HG03442 (cell line): ENCODE data around the gene C19orf44.
"Not testable (repeated sequence)": the region's sequence is repeated elsewhere in the genome, so short reads cannot be mapped to it uniquely, and the experiment has no call there.

Source experiments
- ATAC-seq: cut with Tn5 transposase; IDR thresholded peaks from one replicate; pipeline ENCODE4 v1.9.1; 2021; ENCODE audit warnings: mild to moderate bottlenecking, moderate library complexity; ENCODE audit not compliant: unreplicated experiment

The C19orf44 gene

DNA sequence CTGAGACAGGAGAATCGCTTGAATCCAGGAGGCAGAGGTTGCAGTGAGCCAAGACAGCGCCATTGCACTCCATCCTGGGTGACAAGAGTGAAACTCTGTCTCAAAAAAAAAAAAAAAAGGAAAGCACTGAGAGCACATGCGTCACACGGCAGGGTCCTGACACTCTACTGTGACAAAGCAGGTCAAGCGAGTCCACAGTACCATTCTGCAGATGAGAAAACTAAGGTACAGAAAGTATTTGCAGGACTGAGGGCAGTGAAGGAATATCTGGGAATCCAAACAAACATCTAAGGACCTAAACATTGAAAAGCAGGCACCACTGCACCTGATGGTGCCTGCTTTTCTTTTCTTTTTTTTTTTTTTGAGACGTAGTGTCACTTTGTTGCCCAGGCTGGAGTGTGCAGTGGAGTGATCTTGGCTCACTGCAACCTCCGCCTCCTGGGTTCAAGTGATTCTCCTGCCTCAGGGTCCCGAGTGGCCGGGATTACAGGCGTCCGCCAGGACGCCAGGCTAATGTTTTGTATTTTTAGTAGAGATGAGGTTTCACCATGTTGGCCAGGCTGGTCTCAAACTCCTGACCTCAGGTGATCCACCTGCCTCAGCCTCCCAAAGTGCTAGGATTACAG lies 29.3 kb upstream of the C19orf44 start:
- ATAC-seq = not testable (repeated sequence)

GRCh38 chr19:16467581-16467980 lies 28.6 kb upstream of the C19orf44 start:
- ATAC-seq = no peak

- ATAC-seq = no peak
Measured at GRCh38 chr19:16470541-16470910, 25.7 kb upstream of the C19orf44 start.

GRCh38 chr19:16470911-16471811 lies 25.0 kb upstream of the C19orf44 start:
- ATAC-seq = peak; percentile 39

DNA sequence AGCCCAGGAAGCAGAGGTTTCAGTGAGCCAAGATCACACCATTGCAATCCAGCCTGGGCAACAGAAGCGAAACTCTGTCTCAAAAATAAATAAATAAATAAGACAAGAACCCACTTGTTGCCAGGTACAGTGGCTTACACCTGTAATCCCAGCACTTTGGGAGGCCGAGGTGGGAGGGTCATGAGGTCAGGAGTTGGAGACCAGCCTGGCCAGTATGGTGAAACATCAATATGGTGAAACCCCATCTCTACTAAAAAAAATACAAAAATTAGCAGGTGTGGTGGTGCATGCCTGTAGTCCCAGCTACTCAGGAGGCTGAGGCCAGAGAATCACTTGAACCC lies 23.7 kb upstream of the C19orf44 start:
- not testable (repeated sequence) for ATAC-seq

- no peak for ATAC-seq
Measured at GRCh38 chr19:16472992-16473391, 23.2 kb upstream of the C19orf44 start.

GRCh38 chr19:16473875-16474392 lies 22.3 kb upstream of the C19orf44 start:
- no peak for ATAC-seq

- no peak for ATAC-seq
Measured at GRCh38 chr19:16476401-16476800, 19.8 kb upstream of the C19orf44 start.

DNA sequence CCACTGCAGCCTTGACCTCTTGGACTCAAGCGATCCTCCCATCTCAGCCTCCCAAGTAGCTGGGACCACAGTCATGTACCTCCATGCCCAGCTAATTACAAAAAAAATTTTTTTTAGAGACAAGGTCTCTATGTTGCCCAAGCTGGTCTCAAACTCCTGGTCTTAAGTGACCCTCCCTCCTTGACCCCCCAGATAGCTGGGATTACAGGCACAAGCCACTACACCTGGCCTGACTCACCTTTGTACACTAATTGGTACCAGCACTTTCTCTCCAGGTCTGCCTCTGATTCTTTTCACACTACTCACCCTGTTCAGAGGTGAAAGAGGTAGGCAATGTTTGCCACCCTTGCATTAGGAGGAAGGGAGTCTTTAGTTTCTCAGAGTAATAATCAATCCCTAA lies 18.9 kb upstream of the C19orf44 start:
- ATAC-seq = no peak

- ATAC-seq = no peak
Measured at GRCh38 chr19:16482745-16483144, 13.4 kb upstream of the C19orf44 start.

DNA sequence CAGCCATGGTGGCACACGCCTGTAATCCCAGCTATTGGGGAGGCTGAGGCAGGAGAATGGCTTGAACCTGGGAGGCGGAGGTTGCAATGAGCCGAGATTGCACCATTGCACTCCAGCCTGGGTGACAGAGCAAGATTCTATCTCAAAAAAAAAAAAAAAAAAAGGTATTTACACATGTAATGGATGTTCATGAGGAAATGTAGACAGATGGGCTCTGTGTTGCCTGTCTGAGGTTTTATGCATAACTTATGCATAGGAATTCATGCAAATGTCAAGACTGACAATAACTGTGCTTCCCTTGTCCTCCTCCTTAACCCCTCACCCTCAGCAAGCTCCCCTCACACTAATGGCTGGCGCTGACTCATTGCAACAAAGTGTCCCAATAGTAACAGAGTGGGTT lies 9.7 kb upstream of the C19orf44 start:
- ATAC-seq = not testable (repeated sequence)

DNA sequence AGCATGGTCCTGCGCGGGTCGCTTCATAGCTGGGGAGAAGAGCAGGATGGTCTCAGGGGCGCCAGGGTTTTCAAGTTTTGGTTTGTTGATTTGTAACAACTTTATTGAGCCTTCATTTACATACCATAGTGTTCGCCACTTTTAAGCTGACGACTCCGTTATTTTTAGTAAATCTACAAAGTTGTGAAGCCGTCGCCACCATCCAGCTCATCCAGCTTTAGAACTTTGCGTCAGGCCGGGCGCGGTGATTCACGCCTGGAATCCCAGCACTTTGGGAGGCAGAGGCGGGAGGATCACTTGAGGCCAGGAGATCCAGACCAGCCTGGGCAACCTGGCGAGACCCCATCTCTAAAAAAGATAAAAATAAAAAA lies 404 bp downstream of the C19orf44 start:
- no peak for ATAC-seq

DNA sequence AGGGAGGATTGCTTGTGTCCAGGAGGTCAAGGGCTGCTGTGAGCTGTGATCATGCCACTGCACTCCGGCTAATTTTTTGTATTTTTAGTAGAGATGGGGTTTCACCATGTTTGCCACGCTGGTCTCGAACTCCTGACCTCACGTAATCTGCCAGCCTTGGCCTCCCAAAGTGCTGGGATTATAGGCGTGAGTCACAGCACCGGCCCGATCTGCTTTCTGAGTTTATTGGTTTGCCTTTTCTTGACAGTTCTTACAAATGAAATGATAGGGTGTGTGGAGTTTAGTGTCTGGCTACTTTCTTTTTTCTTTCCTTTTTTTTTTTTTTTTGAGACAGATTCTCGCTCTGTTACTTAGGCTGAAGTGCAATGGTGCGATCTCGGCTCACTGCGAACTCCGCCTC lies 848 bp downstream of the C19orf44 start:
- no peak for ATAC-seq

DNA sequence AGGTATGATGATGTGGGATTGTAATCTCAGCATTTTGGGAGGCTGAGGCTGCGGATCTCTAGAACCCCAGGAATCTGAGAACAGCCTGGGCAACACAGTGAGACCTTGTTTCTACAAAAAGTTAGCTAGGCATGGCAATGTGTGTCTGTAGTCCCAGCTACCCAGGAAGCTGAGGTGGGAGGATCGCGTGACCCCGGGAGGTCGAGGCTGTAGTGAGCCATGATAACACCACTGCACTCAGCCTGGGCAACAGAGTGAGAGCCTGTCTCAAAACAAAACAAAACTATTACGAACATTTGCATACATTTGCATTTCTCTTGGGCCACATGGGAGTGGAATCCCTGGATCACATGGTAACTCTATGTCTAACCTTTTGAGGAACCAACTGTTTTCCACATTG lies 1.6 kb downstream of the C19orf44 start:
- no peak for ATAC-seq

DNA sequence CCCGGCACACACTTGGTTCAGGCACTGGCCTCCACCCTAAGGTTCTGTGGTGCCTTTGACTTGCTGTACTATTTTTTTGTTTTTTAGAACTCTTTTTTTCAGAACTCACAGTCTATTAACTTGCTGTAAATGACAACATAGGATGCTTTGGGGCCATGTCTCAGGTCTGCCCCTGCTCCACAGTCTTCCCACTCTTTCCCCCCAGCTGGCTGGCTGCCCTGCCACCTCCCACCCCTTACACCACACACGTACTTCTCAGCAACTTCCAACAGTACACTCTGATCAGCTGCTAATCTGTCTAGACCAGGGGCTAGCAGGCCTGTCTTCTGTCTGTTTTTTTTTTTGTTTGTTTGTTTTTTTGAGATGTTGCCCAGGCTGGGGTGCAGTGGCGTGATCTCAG lies 8.1 kb downstream of the C19orf44 start:
- ATAC-seq = no peak

GRCh38 chr19:16506161-16506560 lies 10.0 kb downstream of the C19orf44 start:
- not testable (repeated sequence) for ATAC-seq

- ATAC-seq = no peak
Measured at GRCh38 chr19:16506961-16507360, 10.8 kb downstream of the C19orf44 start.

GRCh38 chr19:16508546-16508945 lies 12.4 kb downstream of the C19orf44 start:
- no peak for ATAC-seq

GRCh38 chr19:16509141-16510061 lies 13.2 kb downstream of the C19orf44 start:
- ATAC-seq = no peak

GRCh38 chr19:16512611-16513010 lies 16.4 kb downstream of the C19orf44 start:
- not testable (repeated sequence) for ATAC-seq

DNA sequence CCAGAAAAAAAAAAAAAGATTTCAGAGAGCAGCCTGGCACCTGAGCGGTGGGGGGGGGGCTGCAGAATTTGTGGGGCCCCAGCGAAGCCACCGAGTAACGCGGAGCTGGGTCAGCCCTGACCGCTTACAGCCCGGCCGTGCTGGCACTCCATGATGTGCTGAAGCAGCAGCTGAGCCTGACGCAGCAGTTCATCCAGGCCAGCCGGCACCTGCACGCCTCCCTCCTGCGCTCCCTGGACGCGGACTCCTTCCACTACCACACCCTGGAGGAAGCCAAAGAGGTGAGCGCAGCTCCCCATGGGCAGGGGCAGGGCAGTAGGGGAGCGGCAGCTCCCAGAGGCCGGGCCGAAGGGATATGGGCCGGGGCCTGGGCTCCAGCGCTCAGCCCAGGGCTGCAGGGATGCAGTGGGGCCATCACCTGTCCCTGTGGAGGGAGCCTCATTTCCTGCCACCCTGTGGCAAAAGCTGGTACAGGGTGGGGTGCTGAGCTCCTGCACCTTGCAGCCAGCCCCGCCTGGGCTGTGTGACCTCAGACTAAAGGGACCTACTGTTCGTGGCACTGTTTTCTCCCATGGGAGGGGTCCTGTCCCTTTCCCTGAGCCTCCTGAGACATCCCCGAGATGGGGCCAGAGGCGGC lies 18.3 kb downstream of the C19orf44 start:
- ATAC-seq = no peak
